G401 (cell line): ENCODE data around the gene BRAP. TPM values are rescaled to one million over a fixed set of nuclear protein-coding genes. Genes with fewer than 3 reads are reported as not detected.
A peak's percentile ranks its signal among the peaks of the same experiment; 100 is the strongest.
"Not testable (repeated sequence)": the region's sequence is repeated elsewhere in the genome, so short reads cannot be mapped to it uniquely, and the experiment has no call there.

Experiments
- DNase-seq: peaks from one replicate; pipeline ENCODE4 v3.0.0-alpha.2; 2015; ENCODE audit warnings: low spot score
- in situ Hi-C: cut with HindIII; loops from 2 replicates; pipeline ENCODE4 v1.10.0; 2016; ENCODE audit warnings: low sequenced_read_pairs, mixed read lengths
- total RNA-seq: library from RNA; depleted of rRNA; stranded (reverse); fragments of >200 nt; shearing (Covaris generic); gene quantifications from 2 replicates; pipeline ENCODE4 v1.2.3, GENCODE V29; 2014

The BRAP gene
- total RNA-seq, 1 experiment from 2014 or later, result 17.0 TPM

GRCh38 chr12:111685322-111685810 is 390 bp downstream of the BRAP start:
- in situ Hi-C loops, result loop anchor here (25.0 kb wide), 1 partner anchor 98 kb away; the partner anchor contains the start of gene ATXN2
- no peak for DNase-seq

- DNase-seq, result not testable (repeated sequence)
- in situ Hi-C loops, result loop anchor here (25.0 kb wide), 1 partner anchor 97 kb away; the partner anchor contains the start of gene ATXN2
Measured at GRCh38 chr12:111684485-111685198, 1.1 kb downstream of the BRAP start.

DNA sequence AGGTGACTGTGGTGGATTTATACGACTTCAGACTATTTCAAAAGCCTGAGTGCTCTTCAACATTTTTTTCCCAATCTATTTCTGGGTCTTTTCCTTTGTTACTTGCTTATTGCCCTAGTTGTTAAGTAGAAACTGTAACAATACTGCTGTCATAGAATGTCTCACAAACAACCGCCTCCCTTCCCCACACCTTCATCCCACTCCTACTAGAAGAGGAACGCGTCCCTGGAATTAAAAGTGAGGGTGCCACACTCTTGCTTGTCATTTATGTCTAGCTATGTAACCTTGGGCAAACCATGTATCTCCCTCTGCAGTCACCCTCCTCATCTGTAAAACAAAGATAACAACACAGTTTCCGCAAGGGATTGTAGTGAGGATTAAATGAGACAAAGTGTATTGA is 8.6 kb downstream of the BRAP start:
- no peak for DNase-seq
- in situ Hi-C loops, result loop anchor here (25.0 kb wide), 1 partner anchor 90 kb away; the partner anchor contains the start of gene ATXN2

DNA sequence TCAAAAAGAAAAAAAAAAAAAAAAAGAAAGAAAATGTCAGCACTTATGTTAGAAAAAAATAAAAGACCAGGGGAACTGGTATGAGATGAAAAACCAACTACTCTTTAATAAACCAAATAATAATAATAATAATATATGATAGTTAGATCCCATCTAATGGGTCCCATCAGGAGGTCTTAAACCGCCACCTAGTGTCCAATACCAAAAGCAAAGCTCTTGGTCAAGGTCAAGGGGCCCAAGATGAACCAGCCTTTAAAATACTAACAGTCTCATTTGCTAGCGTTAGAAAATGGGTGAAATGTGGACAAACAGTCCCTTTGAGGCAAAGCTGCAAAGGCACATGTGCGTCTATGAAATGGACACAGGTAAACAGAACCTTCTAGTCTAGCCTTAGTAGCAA is 12.3 kb downstream of the BRAP start:
- in situ Hi-C loops, result no loop called here
- DNase-seq, result no peak

- DNase-seq, result no peak
- in situ Hi-C loops, result no loop called here
Measured at GRCh38 chr12:111672822-111673381, 12.9 kb downstream of the BRAP start.

DNA sequence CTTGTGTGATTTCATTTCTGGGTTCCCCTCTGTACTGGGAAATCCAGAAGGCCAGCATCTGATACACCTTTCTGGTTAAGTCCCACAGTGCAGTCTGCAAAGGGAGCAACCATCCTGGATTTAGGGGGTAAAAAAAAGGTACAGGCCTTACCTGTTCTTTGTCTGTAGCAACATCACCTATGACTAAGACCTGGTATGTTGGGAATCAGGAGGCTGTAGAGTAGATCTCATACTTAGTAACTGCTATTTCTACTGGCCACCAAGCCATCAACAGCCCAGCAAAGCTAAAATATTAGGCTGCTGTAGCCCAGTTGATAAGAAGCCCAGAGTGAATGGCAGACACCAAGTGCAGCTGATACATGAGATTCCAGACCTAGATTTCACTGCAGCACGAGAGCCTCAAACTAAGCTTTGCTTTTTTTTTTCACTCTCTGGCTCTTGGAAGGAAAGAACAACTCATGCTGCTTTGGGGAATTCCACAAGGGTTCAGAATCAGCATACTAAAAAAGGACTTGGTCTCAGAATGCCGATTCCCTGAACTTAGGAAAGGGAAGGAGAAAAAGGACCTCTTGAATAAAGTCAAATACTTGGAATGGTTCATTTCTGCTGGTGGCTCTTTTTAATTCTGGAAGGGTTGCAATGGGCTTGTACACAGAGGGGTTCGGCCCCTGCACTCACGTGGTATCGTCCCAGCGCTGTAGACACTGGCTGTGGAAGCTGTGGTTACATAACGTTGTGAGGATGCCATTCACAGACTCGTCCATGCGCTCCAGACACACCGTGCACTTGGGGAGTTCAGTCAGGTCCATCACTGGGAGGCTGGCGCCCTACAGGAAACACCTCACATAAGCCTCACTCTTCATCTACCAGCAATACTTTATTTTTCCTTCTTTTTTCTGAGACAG is 20.5 kb downstream of the BRAP start:
- in situ Hi-C loops, result no loop called here
- DNase-seq, result peak; percentile 26

DNA sequence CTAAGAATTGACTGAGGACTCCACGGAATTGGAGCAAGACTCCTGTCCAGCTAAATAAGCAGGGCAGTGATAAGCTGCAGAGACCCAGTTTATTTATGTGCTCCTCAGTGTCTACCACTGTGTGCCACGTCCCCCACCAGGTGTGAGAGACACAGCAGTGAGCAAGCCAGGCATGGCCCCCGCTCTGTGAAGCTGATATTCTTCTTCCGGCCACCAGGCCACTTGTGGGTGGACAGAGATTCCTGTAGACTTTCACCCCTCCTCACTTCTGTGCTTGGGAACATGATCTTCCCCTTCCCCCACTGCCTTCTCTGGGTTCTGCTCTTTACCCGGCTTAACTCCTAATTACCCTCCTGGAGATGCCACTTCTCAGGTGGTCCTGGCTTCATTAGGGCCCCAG is 21.3 kb downstream of the BRAP start:
- in situ Hi-C loops, result no loop called here
- DNase-seq, result no peak

DNA sequence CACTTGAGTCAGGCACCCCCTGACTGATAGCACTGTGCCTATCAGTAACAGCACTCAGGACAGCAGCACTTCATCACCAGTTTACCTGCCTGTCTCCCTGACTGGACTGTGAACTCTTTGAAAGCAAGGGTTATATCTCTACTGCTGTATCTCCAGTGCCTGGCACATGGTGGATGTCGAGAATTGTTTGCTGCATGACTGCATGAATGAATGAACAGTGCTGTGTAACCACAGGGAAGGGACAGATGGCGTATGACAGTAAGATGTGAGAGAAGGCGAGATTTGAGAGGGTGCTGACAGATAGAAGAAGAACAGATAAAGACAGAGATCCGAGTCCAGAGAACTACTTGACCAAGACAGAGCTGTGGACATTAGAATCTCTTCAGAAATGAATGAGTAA is 29.7 kb downstream of the BRAP start:
- in situ Hi-C loops, result no loop called here
- peak; percentile 88 for DNase-seq

GRCh38 chr12:111655356-111655755 is 30.4 kb downstream of the BRAP start:
- in situ Hi-C loops, result no loop called here
- no peak for DNase-seq

GRCh38 chr12:111653596-111653995 is 32.2 kb downstream of the BRAP start:
- no peak for DNase-seq
- in situ Hi-C loops, result no loop called here

DNA sequence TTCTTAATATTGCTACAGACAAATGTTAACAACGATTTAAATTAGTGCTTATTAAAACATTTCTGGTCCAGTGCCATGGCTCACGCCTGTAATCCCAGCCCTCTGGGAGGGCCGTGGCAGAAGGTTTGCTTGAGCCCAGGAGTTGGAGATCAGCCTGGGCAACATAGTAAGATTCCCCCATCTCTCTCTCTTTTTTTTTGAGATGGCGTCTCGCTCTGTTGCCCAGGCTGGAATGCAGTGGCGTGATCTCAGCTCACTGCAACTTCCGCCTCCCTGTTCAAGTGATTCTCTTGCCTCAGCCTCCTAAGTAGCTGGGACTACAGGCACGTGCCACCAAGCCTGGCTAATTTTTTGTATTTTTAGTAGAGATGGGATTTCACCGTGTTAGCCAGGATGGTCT is 33.2 kb downstream of the BRAP start:
- in situ Hi-C loops, DNase-seq: not testable (repeated sequence)

GRCh38 chr12:111650912-111651311 is 34.8 kb downstream of the BRAP start:
- DNase-seq, result no peak

DNA sequence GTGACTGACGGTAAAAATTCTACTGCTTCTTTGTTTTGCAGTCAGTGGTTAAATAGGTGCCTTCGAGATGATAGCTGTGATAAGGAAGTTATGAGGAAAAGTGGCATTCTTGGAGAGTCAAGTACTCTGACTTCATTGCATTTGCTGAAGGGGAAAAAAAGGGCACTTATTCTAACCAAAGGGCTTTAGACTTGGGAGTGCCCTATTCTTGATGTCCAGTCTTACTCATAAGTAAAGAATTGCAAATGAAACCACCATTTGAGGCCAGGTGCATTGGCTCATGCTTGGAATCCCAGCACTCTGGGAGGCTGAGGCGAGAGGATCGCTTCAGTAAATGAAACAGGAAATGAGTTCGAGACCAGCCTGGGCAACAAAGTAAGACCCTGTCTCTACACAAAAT is 40.3 kb downstream of the BRAP start:
- DNase-seq, result no peak
- in situ Hi-C loops, result no loop called here

More at GRCh38 chr12:111650912-111651311, 34.8 kb downstream of the BRAP start:
- in situ Hi-C loops, result no loop called here

DNA sequence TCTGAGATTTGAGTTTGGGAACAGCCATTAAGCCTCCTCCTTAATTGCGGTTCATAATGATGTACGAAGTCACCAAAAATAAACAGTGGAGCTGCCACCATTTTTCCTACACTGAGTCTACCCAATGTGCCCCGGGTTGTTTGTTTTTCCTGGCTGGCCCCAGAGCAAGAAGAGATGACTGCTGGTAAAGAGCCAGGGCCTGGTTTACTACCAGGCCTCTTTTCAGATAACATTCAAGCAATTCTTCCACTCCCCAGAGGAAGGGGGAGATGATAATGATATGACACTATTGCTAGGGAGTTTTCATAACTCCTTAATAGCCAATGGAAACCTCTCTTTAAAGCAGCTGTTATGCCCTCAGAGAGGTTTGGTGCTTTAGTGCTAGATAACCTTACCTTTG is 42.3 kb downstream of the BRAP start:
- in situ Hi-C loops, result no loop called here
- no peak for DNase-seq

GRCh38 chr12:111642681-111643426 is 42.9 kb downstream of the BRAP start:
- in situ Hi-C loops, result no loop called here
- no peak for DNase-seq

- in situ Hi-C loops, result no loop called here
- peak; percentile 73 for DNase-seq
Measured at GRCh38 chr12:111640506-111640905, 45.2 kb downstream of the BRAP start.

DNA sequence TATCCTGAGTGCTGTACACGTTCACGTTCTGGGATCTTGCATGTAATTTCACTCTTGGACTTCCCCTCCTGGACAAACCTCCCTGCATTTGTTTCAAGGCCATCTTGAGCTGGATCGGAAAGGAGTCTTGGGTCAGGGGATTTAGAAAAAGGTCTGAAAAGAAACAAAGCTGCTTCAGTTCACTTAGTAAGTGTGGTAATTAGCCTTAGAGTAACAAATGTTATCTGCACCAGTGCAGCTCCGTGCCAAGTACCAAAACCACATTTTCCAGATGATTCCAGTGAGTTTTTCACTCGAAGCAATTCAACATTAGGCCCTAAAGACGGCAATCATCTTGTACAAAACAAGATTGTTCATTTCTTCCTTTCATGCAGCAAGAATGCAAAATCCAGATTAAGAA is 47.2 kb downstream of the BRAP start:
- in situ Hi-C loops, result no loop called here
- no peak for DNase-seq

GRCh38 chr12:111636209-111636945 is 49.4 kb downstream of the BRAP start:
- peak; percentile 79 for DNase-seq
- in situ Hi-C loops, result no loop called here
